C4-2B (cell line): Measurements from ENCODE around the gene FMO5.
"Not testable (repeated sequence)": the region's sequence is repeated elsewhere in the genome, so short reads cannot be mapped to it uniquely, and the experiment has no call there.

Experiments used
- CTCF ChIP-seq: fragments of 450-650 bp; conservative IDR thresholded peaks from 2 replicates; pipeline ENCODE4 v1.5.1; 2017; ENCODE audit warnings: mild to moderate bottlenecking
- ZFX ChIP-seq: fragments of 450-650 bp; IDR thresholded peaks from 2 replicates; pipeline ENCODE4 v1.6.1; 2017

GRCh38 chr1:147157116-147157515, 68.0 kb downstream of the FMO5 start:
- not testable (repeated sequence) for TF ChIP-seq CTCF, ZFX
